Measurements from ENCODE around the gene TGM6. TPM values are rescaled to one million over a fixed set of nuclear protein-coding genes. Genes with fewer than 3 reads are reported as not detected.
"Not testable (repeated sequence)": the region's sequence is repeated elsewhere in the genome, so short reads cannot be mapped to it uniquely, and the experiment has no call there.

TGM6 gene
- total RNA-seq, 1 donor from 2014 or later: not detected

DNA sequence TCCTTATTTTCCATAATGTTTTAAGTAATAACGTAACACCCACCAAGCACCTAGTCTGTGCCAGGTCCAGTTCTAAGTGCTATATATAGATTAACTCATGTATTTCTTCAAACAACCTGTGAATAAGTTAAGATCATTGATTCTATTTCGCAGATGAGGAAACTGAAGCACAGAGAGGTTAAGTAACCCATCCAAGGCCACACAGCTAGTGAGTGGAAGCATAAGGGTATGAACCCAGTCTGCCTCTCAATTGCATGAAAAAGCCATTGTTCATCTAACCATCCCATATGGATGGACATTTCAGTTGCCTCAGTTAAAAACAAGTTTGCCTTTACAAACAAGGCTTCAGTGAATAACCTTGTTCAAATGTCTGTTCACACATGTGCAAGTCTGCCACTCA is 20.8 kb downstream of the TGM6 start:
- no peak overlapping the region for H3K27ac Mint-ChIP-seq (ENCODE audit: unreplicated experiment)
- no peak overlapping the region for H3K4me3 Mint-ChIP-seq
- H3K27me3 Mint-ChIP-seq (ENCODE audit: low read depth): no peaks in the 10 kb centered on the region
- H3K36me3 Mint-ChIP-seq (ENCODE audit: low read depth): no peaks in the 10 kb centered on the region
- H3K9me3 Mint-ChIP-seq: peaks cover 2% of the 10 kb centered on the region
- TF ChIP-seq CTCF (conservative IDR thresholded peaks at IDR 0.05): no peak
- no peak for DNase-seq (ENCODE audit: low read depth, low spot score)
- H3K4me1 Mint-ChIP-seq: no peaks in the 10 kb centered on the region

- Mint-ChIP-seq H3K36me3 (ENCODE audit: low read depth) (no peaks in the 10 kb centered on the region), H3K4me3 (no peak overlapping the region), H3K4me1 (no peaks in the 10 kb centered on the region), H3K27ac (ENCODE audit: unreplicated experiment) (no peak overlapping the region), H3K27me3 (ENCODE audit: low read depth) (no peaks in the 10 kb centered on the region), H3K9me3 (peaks cover 2% of the 10 kb centered on the region)
- no peak for DNase-seq (ENCODE audit: low read depth, low spot score)
- peak; percentile 48 for TF ChIP-seq CTCF (conservative IDR thresholded peaks at IDR 0.05)
Observed at GRCh38 chr20:2402271-2402980, 21.7 kb downstream of the TGM6 start.

DNA sequence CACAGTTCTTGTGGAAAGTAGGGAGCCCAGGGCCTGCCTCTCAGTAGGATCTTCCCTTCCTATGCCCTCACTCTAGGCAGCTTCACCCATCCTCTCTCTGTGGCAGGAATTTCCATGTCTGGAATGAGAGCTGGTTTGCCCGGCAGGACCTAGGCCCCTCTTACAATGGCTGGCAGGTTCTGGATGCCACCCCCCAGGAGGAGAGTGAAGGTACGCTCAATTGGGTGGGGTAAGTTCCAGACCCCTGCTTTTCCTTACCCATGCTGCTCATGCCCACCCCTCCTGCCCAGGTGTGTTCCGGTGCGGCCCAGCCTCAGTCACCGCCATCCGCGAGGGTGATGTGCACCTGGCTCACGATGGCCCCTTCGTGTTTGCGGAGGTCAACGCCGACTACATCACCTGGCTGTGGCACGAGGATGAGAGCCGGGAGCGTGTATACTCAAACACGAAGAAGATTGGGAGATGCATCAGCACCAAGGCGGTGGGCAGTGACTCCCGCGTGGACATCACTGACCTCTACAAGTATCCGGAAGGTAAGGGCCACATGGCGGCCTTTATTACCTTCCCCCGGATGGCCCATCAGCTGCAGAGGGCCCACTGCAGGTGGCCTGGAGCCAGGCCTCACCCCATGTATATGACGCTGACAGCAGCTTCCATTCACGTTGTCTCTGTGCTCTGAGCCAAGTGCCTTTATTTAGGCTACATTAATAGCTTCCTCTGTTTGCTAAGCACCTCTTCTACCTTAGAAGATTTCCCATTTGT is 22.8 kb downstream of the TGM6 start:
- no peak for TF ChIP-seq CTCF (conservative IDR thresholded peaks at IDR 0.05)
- no peaks in the 10 kb centered on the region for H3K36me3 Mint-ChIP-seq (ENCODE audit: low read depth)
- DNase-seq (ENCODE audit: low read depth, low spot score): no peak
- no peaks in the 10 kb centered on the region for H3K4me1 Mint-ChIP-seq
- peaks cover 2% of the 10 kb centered on the region for H3K27me3 Mint-ChIP-seq (ENCODE audit: low read depth)
- H3K9me3 Mint-ChIP-seq: peaks cover 2% of the 10 kb centered on the region
- no peak overlapping the region for H3K27ac Mint-ChIP-seq (ENCODE audit: unreplicated experiment)
- no peak overlapping the region for H3K4me3 Mint-ChIP-seq

DNA sequence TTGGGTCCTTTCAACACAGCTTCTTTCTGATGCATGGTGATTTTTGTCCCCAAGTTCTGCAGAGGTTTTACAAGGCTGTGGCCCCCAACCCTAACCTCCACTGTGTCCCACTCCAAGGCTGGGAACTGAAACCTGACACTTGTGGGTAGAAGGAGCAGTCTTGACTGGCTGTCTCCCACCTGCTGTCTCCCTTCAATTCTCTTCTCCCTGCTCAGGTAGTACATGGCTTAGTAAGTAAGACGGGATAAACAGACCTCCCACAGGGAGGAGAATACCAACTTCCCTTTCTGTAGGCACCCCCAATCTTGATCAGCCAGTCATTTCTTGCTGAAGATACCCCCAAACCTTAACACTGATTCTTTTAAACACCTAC is 25.0 kb downstream of the TGM6 start:
- no peaks in the 10 kb centered on the region for H3K9me3 Mint-ChIP-seq
- TF ChIP-seq CTCF (conservative IDR thresholded peaks at IDR 0.05): no peak
- DNase-seq (ENCODE audit: low read depth, low spot score): no peak

GRCh38 chr20:2407355-2407754 is 26.7 kb downstream of the TGM6 start:
- not testable (repeated sequence) for H3K36me3 Mint-ChIP-seq (ENCODE audit: low read depth); DNase-seq (ENCODE audit: low read depth, low spot score); H3K4me1 Mint-ChIP-seq; H3K9me3 Mint-ChIP-seq; H3K4me3 Mint-ChIP-seq; H3K27ac Mint-ChIP-seq (ENCODE audit: unreplicated experiment)
- H3K27me3 Mint-ChIP-seq (ENCODE audit: low read depth): peaks cover 15% of the 10 kb centered on the region

More for the DNA sequence above, 25.0 kb downstream of the TGM6 start:
- H3K4me3 Mint-ChIP-seq: no peak overlapping the region
- H3K27ac Mint-ChIP-seq (ENCODE audit: unreplicated experiment): peak overlapping the region; percentile 37
- peaks cover 7% of the 10 kb centered on the region for H3K27me3 Mint-ChIP-seq (ENCODE audit: low read depth)
- H3K36me3 Mint-ChIP-seq (ENCODE audit: low read depth): no peaks in the 10 kb centered on the region
- H3K4me1 Mint-ChIP-seq: no peaks in the 10 kb centered on the region

DNA sequence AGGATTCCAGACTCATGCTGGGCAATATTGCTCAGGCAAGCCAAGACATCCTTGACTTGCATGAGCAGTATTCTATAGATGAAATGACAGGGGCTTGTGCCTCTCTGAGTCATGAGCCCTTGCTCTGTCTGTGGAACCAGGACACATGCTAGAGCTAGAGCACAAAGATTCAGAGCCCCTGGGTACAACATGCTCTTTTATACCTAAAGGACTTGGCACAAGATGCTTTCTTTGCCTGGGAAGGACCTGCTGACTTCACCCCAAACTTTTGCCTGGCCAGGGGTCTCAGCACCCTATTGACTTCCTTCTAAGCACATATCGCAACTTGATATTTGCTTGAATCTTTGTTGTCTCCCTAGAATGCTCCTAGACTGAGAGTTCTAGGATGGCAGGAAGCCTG is 27.4 kb downstream of the TGM6 start:
- no peak overlapping the region for H3K4me3 Mint-ChIP-seq
- no peaks in the 10 kb centered on the region for H3K9me3 Mint-ChIP-seq
- H3K27ac Mint-ChIP-seq (ENCODE audit: unreplicated experiment): no peak overlapping the region
- no peaks in the 10 kb centered on the region for H3K36me3 Mint-ChIP-seq (ENCODE audit: low read depth)
- H3K4me1 Mint-ChIP-seq: no peaks in the 10 kb centered on the region
- DNase-seq (ENCODE audit: low read depth, low spot score): no peak
- H3K27me3 Mint-ChIP-seq (ENCODE audit: low read depth): peaks cover 19% of the 10 kb centered on the region
- no peak for TF ChIP-seq CTCF (conservative IDR thresholded peaks at IDR 0.05)

Data from neural crest cell (in vitro differentiated cells).